ENCODE measurements around the gene FOXP1. TPM values are rescaled to one million over a fixed set of nuclear protein-coding genes. Genes with fewer than 3 reads are reported as not detected.

The FOXP1 gene
- total and polyA plus RNA-seq, 2 donors (not counting 1 experiment from before 2014, with no cell fraction given): 91.1 to 508 TPM

DNA sequence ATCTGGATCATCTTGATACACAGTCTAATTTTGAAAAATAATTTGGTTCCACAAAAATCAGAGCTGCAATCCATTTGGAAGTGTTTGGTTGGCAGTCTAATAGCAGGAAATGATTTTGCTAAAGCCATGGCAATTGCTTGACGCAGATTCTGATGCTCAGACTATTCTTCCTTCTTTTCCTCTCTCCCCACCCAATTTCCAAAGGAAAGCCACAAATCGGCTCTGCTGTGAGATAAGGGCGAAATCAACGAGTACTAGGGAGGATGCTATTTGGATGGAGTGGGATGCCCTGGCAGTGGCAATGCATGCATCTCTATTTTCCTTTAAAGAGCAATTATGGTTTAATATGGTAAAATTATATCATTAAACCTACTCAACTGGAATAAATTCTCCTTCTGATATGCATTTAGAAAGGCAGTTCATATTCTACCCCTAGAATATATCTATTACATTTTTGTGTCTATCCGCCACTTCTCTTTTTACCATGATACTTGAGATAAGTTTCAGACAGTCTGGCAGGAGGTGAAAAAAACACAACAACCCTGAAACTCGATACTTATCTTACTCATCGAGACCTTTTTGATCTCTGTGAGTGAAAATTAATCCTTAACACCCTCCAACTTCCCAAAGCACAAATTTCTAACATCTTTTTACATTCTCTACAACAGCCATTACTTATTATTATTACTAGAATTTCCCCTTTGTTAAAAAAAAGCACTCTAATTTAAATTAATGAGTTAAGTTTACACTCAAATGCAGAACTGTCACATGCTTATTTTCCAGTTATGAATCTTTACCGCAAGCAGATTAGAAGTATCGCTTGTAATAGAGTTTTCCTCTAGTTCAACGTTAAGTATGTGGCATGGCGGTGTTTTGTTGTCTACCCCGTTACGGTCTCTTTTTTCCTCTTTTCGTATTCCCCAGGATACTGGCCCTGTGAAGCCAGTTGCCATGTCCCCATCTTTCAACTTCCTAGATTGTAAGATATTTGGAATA, 433.3 kb downstream of the FOXP1 start:
- intact Hi-C loops (cut with micrococcal nuclease): no loop called here
- no peak overlapping the region for H2AFZ ChIP-seq (ENCODE audit: insufficient read depth, low read depth, low read length, poor library complexity, severe bottlenecking)
- POLR2A ChIA-PET: no interaction called here
- CTCF ChIA-PET: no interaction called here
- no peaks in the 10 kb centered on the region for H3K27me3 Mint-ChIP-seq
- TF ChIP-seq, protein P1, sequence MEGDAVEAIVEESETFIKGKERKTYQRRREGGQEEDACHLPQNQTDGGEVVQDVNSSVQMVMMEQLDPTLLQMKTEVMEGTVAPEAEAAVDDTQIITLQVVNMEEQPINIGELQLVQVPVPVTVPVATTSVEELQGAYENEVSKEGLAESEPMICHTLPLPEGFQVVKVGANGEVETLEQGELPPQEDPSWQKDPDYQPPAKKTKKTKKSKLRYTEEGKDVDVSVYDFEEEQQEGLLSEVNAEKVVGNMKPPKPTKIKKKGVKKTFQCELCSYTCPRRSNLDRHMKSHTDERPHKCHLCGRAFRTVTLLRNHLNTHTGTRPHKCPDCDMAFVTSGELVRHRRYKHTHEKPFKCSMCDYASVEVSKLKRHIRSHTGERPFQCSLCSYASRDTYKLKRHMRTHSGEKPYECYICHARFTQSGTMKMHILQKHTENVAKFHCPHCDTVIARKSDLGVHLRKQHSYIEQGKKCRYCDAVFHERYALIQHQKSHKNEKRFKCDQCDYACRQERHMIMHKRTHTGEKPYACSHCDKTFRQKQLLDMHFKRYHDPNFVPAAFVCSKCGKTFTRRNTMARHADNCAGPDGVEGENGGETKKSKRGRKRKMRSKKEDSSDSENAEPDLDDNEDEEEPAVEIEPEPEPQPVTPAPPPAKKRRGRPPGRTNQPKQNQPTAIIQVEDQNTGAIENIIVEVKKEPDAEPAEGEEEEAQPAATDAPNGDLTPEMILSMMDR (IDR thresholded peaks at IDR 0.05): no peak
- no peak for TF ChIP-seq EZH2 (IDR thresholded peaks at IDR 0.05; ENCODE audit: borderline replicate concordance, insufficient read depth, low read depth, low read length, poor library complexity, severe bottlenecking)
- peak overlapping the region in 1 of 2 donors; percentile 33 for H3K27ac ChIP-seq (ENCODE audit: low read length in 2 of 2)
- WGBS (ENCODE audit: insufficient coverage): 73% methylated on average over 5 of the region's 14 CpGs
- peaks cover 89% of the 10 kb centered on the region for H3K79me2 ChIP-seq (ENCODE audit: control insufficient read depth, insufficient read depth, low read length)
- H3K36me3 ChIP-seq (replicated peaks in 1 of 2; ENCODE audit: control extremely low read depth in 1 of 2, control insufficient read depth in 1 of 2, extremely low read depth in 1 of 2, insufficient read depth in 2 of 2, low read length in 1 of 2): peaks cover 2 to 17% of the 10 kb centered on the region in 2 experiments
- ATAC-seq (ENCODE audit: low read depth) (no peak), DNase-seq (no peak)
- peak overlapping the region; percentile 4 for H3K4me3 Mint-ChIP-seq
- no peak overlapping the region for H3K4me3 ChIP-seq (ENCODE audit: control extremely low read depth in 1 of 5, extremely low read depth in 1 of 5, insufficient read depth in 1 of 5, low read depth in 2 of 5, low read length in 4 of 5)
- no peaks in the 10 kb centered on the region for H3K4me1 ChIP-seq (ENCODE audit: control insufficient read depth in 2 of 2, insufficient read depth in 2 of 2, low read length in 2 of 2)
- peak overlapping the region; percentile 65 for H3K27ac Mint-ChIP-seq
- H3K4me2 ChIP-seq (replicated peaks; ENCODE audit: low read depth, low read length, poor library complexity, severe bottlenecking): no peak overlapping the region
- H3K9ac ChIP-seq (ENCODE audit: low read length): no peak overlapping the region
- H3K4me1 Mint-ChIP-seq: peaks cover 23% of the 10 kb centered on the region
- no peaks in the 10 kb centered on the region for H3K9me3 ChIP-seq (ENCODE audit: control extremely low read depth in 1 of 3, control insufficient read depth in 2 of 3, insufficient read depth in 1 of 3, low read length in 2 of 3)
- no peaks in the 10 kb centered on the region for H3K27me3 ChIP-seq (replicated peaks in 1 of 4; ENCODE audit: control extremely low read depth in 1 of 4, control insufficient read depth in 3 of 4, insufficient read depth in 4 of 4, low read length in 3 of 4)
- H3K9me3 Mint-ChIP-seq (ENCODE audit: insufficient read depth): no peaks in the 10 kb centered on the region
- H4K20me1 ChIP-seq (ENCODE audit: control insufficient read depth, insufficient read depth, low read length, poor library complexity, severe bottlenecking): peaks cover 31% of the 10 kb centered on the region

DNA sequence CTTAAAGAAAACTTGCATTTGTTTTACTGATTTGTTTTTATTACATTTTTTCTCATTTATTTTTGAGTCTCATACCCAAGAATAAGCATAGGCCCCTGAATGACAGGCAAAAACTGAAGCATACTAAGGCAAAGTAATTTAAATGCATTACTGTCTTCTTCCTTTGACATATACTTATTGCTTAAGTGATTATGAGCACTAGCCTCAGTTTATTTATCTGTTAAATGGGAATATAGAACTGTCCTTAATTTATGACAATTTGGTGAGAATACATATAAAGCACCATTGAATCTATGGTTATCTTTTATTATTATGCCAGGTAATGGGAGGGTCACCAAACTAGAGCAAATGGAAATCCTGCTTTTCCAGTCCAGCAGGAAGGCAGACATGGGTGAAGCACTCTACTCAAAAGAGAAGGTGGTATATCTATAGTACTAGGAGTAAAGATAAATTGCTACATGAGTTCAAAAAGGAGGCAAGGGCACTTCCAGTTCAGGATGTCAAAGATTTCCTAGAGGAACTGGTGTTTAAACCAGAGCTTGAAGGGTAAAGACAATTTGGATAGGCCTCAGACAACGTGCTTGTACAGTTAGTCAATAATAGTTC, 435.0 kb downstream of the FOXP1 start:
- no peak for DNase-seq
- no peak overlapping the region for H3K4me3 Mint-ChIP-seq
- ChIA-PET POLR2A (no interaction called here), CTCF (no interaction called here)
- H3K9ac ChIP-seq (ENCODE audit: low read length): no peak overlapping the region
- no peak overlapping the region for H3K27ac Mint-ChIP-seq
- no peaks in the 10 kb centered on the region for H3K27me3 Mint-ChIP-seq
- peaks cover 32% of the 10 kb centered on the region for H4K20me1 ChIP-seq (ENCODE audit: control insufficient read depth, insufficient read depth, low read length, poor library complexity, severe bottlenecking)
- no peak overlapping the region for H3K4me2 ChIP-seq (replicated peaks; ENCODE audit: low read depth, low read length, poor library complexity, severe bottlenecking)
- intact Hi-C loops (cut with micrococcal nuclease): no loop called here
- no peaks in the 10 kb centered on the region for H3K9me3 ChIP-seq (ENCODE audit: control extremely low read depth in 1 of 3, control insufficient read depth in 2 of 3, insufficient read depth in 1 of 3, low read length in 2 of 3)
- H3K4me1 Mint-ChIP-seq: peaks cover 34% of the 10 kb centered on the region
- peaks cover 89% of the 10 kb centered on the region for H3K79me2 ChIP-seq (ENCODE audit: control insufficient read depth, insufficient read depth, low read length)
- no peaks in the 10 kb centered on the region for H3K27me3 ChIP-seq (replicated peaks in 1 of 4; ENCODE audit: control extremely low read depth in 1 of 4, control insufficient read depth in 3 of 4, insufficient read depth in 4 of 4, low read length in 3 of 4)
- TF ChIP-seq, protein P1 (IDR thresholded peaks at IDR 0.05): no peak
- TF ChIP-seq EZH2 (IDR thresholded peaks at IDR 0.05; ENCODE audit: borderline replicate concordance, insufficient read depth, low read depth, low read length, poor library complexity, severe bottlenecking): no peak
- H3K4me3 ChIP-seq (ENCODE audit: control extremely low read depth in 1 of 5, extremely low read depth in 1 of 5, insufficient read depth in 1 of 5, low read depth in 2 of 5, low read length in 4 of 5): no peak overlapping the region
- peaks cover 2 to 25% of the 10 kb centered on the region in 2 experiments for H3K36me3 ChIP-seq (replicated peaks in 1 of 2; ENCODE audit: control extremely low read depth in 1 of 2, control insufficient read depth in 1 of 2, extremely low read depth in 1 of 2, insufficient read depth in 2 of 2, low read length in 1 of 2)
- H3K4me1 ChIP-seq (ENCODE audit: control insufficient read depth in 2 of 2, insufficient read depth in 2 of 2, low read length in 2 of 2): no peaks in the 10 kb centered on the region
- H3K27ac ChIP-seq (ENCODE audit: low read length in 2 of 2): peak overlapping the region in 1 of 2 donors; percentile 25
- WGBS (ENCODE audit: insufficient coverage): 100% methylated on average over 1 of the region's 1 CpG
- no peak for ATAC-seq (ENCODE audit: low read depth)
- H2AFZ ChIP-seq (ENCODE audit: insufficient read depth, low read depth, low read length, poor library complexity, severe bottlenecking): no peak overlapping the region
- H3K9me3 Mint-ChIP-seq (ENCODE audit: insufficient read depth): no peaks in the 10 kb centered on the region

All from B cell (primary cell).